Activated T-helper 1 cell treated with Interleukin-2 at 50 U/mL for 16 hours (primary cell): ENCODE data around the gene OTOP3.
"Not testable (repeated sequence)": the region's sequence is repeated elsewhere in the genome, so short reads cannot be mapped to it uniquely, and the experiment has no call there.

Experiments
- DNase-seq: peaks from one replicate; pipeline ENCODE4 v3.0.0-alpha.2; 2020; ENCODE audit warnings: low read depth

OTOP3 gene

DNA sequence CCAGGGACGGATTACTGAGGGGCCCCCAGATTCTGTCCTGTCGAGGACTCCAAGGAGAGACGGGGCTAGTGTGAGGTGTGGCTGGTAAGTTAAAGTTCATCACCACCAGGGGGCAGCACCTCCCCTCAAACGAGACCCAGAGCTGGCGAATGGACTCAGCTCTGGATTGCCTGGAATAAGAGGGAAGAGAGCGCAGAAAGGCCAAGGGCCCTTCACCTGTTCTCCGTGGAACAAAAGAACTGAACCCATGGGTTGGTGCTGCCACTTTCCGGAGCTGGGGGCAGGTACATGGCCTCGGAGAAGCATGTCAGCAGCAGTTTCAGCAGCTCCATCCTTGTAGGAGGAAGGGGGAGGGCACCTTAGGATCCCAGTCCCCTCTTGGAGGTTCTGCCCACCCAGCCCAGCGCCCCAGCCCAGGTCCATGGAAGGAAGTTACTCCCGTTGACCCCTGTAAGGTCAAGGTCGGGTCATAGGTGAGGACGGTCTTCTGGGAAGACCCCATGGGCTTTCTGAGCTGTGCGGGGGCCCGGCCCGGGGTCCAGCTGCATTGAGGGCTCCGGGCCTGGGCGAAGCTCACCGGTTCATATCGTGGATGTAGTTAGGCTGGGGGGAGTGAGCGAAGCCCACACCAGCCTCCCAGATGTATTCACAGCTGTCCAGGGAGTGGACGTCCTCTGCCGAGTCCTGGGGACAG lies 26.1 kb downstream of the OTOP3 start:
- DNase-seq: peak; percentile 70

DNA sequence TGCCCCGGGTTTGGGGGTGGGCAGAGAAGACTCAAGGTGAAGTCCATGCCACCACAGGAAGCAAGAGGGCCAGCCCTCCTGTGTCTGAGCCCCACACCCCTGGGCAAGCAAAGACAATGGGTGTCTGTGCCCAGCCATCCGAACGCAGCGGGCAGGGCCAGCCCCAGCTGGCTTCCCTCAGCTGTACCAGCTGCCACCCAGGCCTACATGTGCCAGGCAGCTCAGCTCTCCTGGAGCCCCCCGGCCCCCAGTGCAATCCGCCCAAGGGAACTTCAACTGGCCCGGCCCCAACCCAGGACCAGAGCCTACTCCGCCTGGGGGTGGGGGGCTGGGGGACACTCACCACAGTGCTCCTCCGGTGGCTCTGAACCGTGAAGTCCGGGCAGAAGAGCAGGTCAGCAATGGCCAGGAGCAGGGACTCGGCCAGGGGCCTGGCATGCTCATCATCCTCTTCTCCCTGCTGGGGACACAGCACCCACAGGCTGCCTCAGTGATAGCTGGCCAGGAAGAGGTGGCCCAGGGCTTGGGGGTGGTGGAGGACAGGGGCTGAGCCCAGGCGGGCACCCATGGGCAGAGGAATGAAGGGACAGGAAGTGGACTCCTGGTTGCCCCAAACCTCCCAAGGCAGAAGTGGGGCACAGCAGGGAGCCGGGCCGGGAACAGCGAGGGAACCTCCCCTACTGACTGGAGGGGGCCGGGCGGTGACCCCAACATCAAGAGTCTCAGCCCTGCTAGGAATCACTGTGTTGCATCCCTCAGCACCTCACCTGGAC lies 27.1 kb downstream of the OTOP3 start:
- no peak for DNase-seq

DNA sequence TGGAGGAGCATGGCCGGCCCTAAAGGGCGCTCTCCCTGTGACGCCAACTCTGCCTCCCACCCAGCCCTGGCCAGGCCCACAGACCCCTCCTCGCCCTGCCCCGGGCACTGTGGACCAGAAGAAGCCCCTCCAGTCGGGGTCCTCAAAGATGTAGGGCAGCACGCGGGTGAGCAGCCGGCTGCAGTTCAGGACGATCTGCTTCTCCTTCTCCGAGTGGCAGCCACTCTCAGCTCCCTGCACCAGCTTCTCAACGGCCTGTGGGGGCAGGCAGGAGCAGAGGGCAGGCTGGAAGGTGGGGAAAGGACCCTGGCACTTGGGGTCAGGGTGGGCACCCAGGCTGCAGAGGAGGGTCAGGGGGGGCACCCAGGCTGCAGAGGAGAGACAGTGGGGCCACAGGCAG lies 28.0 kb downstream of the OTOP3 start:
- DNase-seq: no peak

DNA sequence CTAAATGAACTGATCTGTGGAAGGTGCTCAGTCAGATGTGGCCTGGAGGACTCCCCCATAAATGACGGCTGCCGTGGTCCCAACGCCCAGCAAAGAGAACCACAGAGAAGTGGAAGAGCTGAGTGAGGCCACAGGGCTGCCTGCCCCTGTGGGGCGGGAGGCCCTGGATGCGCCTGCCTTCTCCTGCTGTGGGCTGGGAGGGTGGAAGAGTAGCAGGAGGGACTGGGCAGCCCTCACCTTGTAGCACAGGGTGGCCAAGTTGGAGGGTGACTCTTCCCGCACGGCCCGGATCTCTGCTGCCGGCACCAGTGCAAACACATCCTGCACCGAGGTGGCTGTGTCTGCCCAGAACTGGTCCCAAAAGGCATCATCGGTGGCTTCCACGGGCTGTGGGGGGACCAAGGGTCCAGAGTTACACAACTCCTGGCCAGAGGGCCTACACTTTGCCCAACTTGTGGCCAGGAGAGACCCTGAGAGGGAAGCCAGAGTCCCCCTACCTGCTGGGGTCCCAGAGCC lies 28.6 kb downstream of the OTOP3 start:
- DNase-seq: no peak

DNA sequence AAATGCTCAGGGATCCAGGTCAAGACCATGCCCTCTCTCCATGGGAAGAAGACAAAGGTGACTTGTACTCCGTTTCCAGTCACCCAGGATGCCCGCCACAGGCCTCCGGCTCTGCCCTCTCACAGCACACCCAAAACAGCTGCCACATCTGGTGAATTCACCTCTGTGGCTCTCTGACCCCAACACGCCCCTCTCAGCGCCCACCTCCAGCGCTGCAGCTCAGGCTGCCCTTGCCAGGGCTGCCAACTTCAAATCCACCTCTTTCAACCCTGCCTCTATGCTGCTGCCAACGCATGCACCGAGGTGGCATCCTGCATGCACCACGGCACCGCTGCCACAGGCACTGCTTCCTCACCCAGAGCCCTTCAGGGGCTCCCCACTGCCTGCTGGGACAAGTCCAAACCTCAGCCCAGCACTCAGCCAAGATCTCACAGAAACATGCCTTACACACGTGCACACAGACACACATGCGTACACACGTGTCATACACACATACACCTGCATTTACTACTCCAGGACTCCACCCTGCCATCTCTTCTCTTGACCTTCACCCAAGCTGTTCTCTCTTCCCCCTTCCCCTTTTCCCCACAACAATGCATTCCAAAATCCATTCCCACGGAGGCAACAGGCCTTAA lies 29.4 kb downstream of the OTOP3 start:
- no peak for DNase-seq

DNA sequence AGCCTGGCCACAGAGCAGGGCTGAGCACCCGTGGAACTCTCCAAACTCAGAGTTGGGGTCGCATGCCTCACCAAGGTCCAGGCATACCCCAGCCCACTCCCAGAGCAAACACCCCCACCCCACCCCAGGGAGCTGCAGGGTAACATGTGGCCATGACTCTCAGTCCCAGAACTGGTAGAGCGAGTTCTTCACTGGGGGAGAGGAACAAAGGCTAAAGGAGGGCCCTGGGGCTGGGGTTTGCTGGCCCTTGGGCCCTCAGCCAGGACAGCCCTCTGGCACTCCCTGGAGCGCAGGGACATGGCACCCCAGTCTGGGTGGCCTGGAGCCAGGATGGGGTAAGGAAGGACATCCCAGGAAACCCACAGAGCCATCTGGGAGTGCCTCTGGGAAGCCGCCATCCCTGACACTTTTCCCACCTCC lies 32.7 kb downstream of the OTOP3 start:
- DNase-seq: no peak

DNA sequence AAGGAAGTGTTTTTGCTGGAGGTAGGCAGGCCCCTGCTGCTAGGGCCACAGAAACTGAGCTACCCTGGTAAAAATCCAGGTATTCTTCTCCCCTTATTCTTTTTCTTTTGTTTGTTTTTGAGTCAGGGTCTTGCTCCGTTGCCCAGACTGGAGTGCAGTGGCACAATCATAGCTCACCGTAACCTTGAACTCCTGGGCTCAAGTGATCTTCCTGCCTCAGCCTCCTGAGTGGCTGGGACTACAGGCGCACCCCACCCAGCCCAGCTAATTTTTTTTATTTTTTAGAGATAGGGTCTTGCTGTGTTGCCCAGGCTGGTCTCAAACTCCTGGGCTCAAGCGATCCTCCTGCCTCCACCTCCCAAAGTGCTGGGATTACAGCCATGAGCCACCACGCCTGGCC lies 33.8 kb downstream of the OTOP3 start:
- DNase-seq: not testable (repeated sequence)

DNA sequence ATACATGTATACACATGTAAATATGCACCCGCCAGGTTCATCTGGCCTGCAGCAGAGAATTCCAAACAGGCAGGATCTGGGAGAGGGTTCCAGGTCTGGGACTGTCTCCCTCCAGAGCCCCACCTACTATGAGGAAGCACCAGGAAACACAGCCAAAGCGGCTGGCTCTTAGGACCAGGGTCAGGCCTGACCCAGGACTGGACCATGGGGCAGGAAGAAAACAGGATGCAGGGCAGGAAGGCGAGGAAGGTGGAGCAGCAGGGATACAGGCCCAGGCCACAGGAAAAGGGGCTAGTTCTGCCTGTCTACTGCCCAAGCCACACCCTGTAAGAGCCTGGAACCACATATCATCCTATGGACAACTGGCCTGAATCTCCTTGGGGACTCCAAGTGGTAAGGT lies 34.7 kb downstream of the OTOP3 start:
- no peak for DNase-seq

DNA sequence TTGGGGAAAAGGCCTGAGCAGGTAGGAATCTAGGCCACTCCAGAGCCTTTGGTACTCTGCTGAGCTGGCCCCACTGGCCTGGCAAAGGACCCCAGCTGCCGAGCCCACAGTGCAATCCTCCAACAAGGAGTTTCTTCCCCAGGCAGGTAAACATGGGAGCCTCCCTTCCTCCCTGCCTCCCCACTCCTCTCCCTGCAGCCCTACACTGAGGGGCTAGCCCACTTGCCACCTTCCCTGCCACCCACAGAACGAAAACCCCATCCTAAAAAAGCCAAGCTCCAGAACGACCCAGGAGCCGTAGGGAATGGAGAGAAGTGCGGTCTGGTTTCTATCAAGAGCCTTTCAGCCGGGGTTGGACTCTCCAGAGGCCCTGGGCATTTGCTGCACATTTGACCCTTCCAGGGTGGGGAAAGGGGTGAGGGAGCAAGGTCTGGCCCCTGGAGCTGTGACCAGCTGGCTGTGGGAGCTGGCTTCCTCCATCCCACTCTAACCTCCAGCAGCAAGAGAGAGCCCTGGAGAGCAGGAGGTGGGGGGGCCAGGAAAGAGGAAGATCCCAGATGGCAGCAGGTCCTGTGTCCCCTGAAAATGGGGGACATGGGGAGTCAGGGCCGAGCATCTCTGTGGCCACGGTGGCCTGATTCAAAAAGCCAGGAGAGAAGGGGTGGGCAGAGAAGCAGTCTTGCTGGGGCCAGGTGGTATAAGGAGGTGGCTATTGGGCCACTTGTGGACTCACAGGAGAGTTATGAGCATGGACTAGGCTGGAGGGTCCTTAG lies 35.6 kb downstream of the OTOP3 start:
- no peak for DNase-seq

DNA sequence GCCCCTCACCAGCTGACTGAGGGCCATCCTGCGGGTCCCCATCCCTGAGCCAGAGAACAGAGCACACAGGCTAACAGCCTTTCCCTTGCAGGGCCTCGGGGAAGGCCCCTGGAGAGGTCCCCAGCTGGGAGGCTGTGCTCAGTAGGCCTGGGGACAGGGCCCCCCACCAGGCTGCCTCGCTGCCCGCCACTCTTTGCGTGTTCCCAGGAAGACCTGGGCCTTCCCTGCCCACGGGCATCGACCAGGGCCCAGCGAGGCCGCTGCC lies 36.1 kb downstream of the OTOP3 start:
- DNase-seq: no peak

DNA sequence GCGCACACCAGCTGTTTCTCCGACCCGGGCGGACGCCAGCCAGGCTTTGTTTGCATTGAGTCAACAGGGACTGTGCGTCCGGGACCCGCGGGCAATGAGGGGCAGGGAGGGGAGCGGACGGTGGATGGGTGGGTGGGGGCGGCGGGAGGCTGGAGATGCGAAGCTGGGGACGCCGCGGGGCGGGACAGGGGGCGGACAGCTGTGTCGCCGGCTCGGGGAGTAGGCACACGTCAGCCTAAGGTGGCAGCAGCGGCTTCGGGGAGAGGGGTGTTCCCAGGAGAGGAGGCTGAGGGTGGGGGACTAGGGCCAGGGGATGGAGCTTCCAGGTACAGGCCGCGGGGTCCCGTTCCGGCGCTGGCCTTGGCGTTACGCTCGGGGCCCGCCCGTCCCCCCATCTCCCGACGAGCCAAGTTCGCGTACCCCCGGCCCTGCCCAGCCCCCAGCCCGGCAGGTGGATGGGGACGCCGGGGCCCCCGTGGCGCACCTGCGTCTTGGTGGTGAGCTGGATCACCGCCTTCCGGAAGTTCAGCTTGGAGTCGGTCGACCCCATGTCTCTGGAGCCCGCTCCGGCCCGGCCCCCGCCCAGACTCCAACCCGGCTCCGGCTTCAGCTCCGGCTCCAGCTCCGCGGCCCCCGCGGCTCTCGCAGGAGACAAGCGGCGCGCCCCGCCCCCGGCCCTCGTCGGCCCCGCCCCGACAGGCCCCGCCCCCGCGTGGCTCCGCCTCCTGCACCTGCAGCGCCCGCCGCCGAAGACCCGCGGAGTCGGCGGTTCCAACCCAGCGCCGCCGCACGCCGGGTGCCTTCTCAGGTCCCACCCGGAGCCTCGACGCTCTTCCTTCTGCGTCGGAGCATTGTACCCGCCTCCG lies 36.6 kb downstream of the OTOP3 start, which contains the start of gene HID1:
TSS of gene HID1 (minus strand) at position 653 of the 866 bp plus-strand sequence. CDS start at position 550, 103 bp downstream.
- peak; percentile 73 for DNase-seq

DNA sequence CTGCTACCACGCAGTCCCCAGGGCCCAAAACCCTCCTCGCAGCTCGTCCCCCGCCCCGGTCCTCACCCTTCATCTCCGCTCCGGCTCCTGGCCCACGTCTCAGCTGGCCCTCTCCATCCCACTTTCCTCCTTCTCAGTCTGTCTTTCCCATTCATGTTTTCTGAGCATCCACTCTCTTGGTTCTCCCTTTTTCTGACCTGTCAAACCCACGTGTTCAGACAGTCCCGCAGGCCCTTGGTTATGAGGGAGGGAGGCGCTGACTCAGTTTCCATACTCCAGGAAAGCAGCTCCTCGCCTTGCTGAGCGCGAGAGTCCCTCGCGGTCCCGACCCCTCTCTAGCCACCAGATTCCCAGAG lies 37.3 kb downstream of the OTOP3 start:
- DNase-seq: no peak

DNA sequence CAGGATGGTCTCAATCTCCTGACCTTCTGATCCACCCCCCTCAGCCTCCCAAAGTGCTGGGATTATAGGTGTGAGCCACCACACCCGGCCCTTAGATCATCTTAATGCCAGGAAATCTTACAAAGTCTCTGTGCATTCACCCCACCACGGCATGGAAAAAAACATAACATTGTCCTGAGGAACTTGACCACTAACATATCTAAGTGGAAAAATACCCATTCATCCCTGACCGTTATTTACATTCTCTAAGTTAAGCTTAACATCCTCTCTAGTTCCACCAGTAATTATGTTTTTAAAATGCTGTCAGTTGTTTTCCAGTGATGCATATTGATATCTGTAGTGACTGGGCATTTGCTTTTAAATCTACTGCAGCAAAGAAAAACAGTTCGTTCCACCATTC lies 40.2 kb downstream of the OTOP3 start:
- no peak for DNase-seq

DNA sequence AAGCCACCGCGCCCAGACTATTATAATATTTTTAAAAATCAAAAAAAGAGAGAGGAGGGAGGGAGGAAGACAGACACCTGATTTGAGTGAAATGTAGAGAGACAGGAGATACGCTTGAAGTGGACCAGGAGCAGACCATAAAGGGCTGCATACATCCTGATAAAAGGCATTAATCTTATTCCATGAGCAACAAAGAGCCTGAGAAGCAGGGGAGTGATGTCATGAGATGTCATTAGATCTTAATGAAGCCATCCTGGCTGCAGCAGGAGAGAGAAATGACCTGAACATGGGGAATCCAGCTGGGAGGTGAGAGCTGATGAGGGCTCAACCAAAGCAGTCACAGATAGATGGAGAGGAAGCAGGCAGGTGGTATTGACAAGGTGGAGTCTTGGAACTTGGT lies 42.1 kb downstream of the OTOP3 start:
- no peak for DNase-seq

DNA sequence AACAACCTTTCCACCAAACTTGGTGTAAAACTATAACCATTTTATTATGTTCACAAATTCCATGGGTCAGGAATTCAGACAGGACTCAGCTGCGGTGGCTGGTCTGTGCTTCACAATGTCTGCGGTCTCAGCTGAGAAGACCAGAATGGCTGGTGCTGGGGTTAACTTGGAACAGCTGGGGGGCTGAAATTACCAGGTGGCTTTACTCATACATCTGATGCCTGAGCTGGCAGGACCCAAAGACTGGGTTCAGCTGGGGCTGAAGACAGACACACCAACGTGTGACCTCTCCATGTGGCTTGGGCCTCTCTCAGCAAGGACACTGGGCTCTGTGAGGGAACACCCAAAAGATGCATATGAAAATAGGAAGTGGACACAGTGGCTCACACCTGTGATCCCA lies 42.5 kb downstream of the OTOP3 start:
- DNase-seq: no peak

DNA sequence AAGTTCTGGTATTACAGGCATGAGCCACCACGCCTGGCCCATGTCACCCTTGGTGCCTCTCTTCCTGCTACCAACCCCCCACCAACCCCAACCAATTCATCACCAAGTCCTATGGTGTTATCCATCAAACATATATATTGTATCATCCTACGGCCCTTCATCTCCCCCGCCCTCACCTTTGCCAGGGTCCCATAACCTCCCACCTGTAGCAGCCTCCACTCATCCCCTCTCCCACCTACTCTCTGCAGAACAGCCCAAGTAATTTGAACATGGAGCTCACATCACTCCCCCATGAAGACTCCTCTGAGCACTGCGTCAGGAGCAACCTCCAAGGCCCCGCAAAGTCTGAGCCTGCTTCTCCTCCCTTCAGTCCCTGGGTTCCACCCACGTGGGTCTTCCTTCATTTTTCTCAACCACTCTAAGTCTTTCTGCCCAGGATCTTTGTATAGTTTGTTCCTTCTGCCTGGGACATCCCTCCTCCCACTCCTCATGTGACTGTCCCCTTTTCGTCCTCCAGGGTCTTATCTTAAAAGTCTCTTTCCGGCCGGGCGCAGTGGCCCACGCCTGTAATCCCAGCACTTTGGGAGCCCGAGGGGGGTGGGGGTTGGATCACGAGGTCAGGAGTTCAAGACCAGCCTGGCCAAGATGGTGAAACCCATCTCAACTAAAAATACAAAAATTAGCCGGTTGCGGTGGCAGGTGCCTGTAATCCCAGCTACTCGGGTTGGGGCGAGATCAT lies 43.9 kb downstream of the OTOP3 start:
- no peak for DNase-seq

DNA sequence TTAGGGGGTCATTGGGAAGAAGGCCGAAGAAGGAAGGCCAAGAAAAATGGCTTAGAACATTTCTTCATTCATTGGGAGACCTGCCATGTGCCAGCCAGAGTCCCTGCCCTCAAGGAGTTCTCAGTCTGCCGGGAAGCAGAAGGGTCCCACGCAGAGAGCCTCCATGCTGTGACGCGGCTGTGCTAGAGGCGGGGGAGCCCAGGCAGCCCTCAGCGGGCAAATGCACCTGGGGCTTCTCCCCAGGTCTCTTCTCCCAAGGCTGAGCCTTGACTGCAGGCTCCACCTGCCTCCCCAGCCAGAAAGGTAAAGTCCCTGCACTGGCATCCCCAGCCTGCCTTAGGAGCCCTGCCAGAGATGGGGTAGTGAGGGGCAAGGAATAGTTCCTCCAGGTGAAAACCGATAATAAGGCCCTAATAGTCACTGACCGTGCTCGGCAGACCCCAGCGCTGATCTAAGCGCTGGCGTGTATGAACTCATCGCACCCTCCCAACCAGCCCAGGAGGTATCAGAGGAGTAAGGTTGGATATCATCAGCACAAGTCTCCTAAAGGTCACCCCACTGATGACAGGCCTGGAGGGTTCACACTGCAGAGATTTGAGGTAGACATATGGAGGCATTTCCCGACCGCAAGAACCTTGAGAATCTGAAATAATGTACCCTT lies 45.8 kb downstream of the OTOP3 start:
- DNase-seq: no peak

DNA sequence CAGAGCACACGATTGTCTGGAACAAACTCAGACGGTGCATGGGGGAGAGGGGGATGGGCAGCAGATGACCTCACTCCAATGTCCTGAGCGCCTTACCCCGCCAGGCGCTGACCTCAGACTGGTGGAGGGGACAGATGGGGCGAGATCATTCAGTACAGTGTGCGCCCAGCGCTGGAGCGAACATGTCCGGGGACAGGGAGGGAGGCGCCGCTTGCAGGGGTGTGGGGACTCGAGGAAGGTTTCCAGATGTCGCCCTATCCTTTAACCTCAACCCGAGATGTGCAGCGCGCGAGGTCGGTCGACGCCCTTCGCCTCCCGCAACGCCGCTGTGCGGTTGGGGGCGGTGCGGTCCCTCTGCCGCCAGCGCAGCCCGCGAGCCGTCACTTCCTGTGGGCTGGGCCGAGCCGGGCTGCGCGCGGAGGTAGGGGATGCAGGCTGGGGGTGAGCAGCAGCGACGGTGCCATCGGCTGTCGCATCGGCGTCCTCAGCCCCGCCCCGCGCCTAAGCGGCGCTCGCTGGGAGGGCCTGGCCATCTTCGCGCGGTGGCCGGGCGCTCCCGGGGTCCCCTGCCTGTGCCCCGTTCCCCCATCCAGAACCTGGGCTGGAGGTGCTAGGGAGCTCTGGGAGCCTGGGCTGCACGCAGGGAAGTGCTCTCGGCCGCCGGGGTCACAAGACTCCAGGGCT lies 46.4 kb downstream of the OTOP3 start:
- DNase-seq: peak; percentile 77

DNA sequence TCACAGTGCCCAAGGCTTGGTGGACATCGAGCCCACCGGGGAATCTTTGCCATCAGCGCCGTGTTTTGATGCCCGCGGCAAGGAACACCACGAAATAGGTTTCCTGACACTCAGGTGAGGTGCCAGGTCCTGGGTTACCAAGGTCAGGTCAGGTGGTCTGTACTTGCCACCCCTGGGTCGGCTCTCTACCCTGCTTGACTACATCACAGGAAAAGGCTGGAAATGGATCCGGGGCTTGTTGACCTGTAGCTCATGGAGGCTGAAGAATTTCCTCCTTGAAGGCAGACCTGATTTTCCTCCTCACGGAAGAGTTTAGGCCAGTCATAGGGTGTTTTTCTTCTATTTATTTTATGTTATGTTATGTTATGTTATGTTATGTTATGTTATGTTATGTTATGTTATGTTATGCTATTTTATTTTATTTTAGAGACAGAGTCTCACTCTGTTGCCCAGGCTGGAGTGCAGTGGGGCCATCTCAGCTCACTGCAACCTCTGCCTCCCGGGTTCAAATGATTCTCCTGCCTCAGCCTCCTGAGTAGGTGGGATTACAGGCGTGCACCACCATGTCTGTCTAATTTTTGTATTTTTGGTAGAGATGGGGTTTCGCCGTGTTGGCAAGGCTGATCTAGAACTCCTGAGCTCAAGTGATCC lies 47.1 kb downstream of the OTOP3 start:
- not testable (repeated sequence) for DNase-seq
